Heart left ventricle (tissue), 16 donors: ENCODE data around the gene ECSCR. TPM values are rescaled to one million over a fixed set of nuclear protein-coding genes. Genes with fewer than 3 reads are reported as not detected.

ENCODE experiments used
- ATAC-seq, 4 donors: fragments of 200-7000 bp; cut with Tn5 transposase; one replicate each; pipeline ENCODE4 v1.9.1; 2020 to 2022; ENCODE audit warnings: moderate library complexity in 4 of 4, mild to moderate bottlenecking in 3 of 4, moderate number of reproducible peaks in 1 of 4
- DNase-seq, 5 donors: peaks; one replicate each; pipeline ENCODE4 v3.0.0-alpha.2; 2020
- H3K27ac ChIP-seq, 12 donors: fragments of 200-600 bp; sonication (generic) in 4 of 12; one replicate each; pipeline versions ENCODE4 v1.5.0 to v1.8.0; 2016 to 2022; ENCODE audit warnings: mild to moderate bottlenecking in 2 of 12
- H3K27me3 ChIP-seq, 9 donors: fragments of 200-600 bp; sonication (generic) in 2 of 9; one replicate each; pipeline versions ENCODE4 v1.5.1 to v1.8.0; 2016 to 2022; ENCODE audit warnings: mild to moderate bottlenecking in 3 of 9
- H3K36me3 ChIP-seq, 9 donors: fragments of 200-600 bp; sonication (generic) in 2 of 9; one replicate each; pipeline versions ENCODE4 v1.5.0 to v1.8.0; 2018 to 2022; ENCODE audit warnings: mild to moderate bottlenecking in 2 of 9
- H3K4me1 ChIP-seq, 12 donors: fragments of 200-600 bp; sonication (generic) in 4 of 12; one replicate each; pipeline versions ENCODE4 v1.5.0 to v1.8.0; 2016 to 2022; ENCODE audit warnings: mild to moderate bottlenecking in 3 of 12
- H3K4me3 ChIP-seq, 12 donors: fragments of 200-600 bp; sonication (generic) in 4 of 12; one replicate each; pipeline versions ENCODE4 v1.5.0 to v1.8.0; 2017 to 2022; ENCODE audit warnings: mild to moderate bottlenecking in 9 of 12, moderate library complexity in 4 of 12
- H3K9me3 ChIP-seq, 12 donors: fragments of 200-600 bp; sonication (generic) in 4 of 12; one replicate each; pipeline versions ENCODE4 v1.5.0 to v1.8.0; 2016 to 2022; ENCODE audit warnings: mild to moderate bottlenecking in 1 of 12
- CTCF ChIP-seq, 12 donors: fragments of 200-600 bp; sonication (generic) in 4 of 12; IDR thresholded peaks; one replicate each; pipeline versions ENCODE4 v1.5.0 to v1.8.0; 2018 to 2022; ENCODE audit warnings: antibody characterized with exemption in 12 of 12, mild to moderate bottlenecking in 5 of 12
- POLR2A ChIP-seq, 2 donors: fragments of 450-650 bp; IDR thresholded peaks; one replicate each; pipeline ENCODE4 v1.6.1; 2017; ENCODE audit warnings: antibody characterized with exemption in 2 of 2, mild to moderate bottlenecking in 2 of 2, moderate library complexity in 2 of 2
- WGBS, 4 donors: extraction: QIAGEN DNeasy Blood & Tissue Kit in 2 of 4; methylation state at CpG; one replicate each; pipeline versions ENCODE4 v1.1.5 to v1.1.7; 2013 to 2018; 5-methylcytosine and 5-hydroxymethylcytosine counted together
- intact Hi-C, 10 donors: fragments of 100-400 bp; cut with DNase I; formaldehyde crosslinking; loops; one replicate each; pipeline versions ENCODE4 v1.11.1 to v1.14.2; 2022
- polyA plus RNA-seq, 2 donors: library from polyadenylated mRNA; stranded (reverse); fragments of 200-250 nt; gene quantifications; one replicate each; pipeline ENCODE4 v1.2.3, GENCODE V29; 2013
- total RNA-seq, 9 donors: library from RNA; depleted of rRNA in 2 of 9; stranded (reverse); fragments of >200 nt in 2 of 9; fragmentation: NEBNext Ultra II Directional in 3 of 9; extraction: Animal tissue kit (Norgen Biotek cat#: 25700) in 3 of 9; gene quantifications; one replicate each; pipeline versions ENCODE4 v1.1.0 to v1.2.4, GENCODE V29; 2016 to 2023
- donor health status: ischemic (EF 13 %, LVEDD 7.1; RV severe dilation, severe dysfunction).
- donor health status: healthy with polysubstance abuse.
- donor health status: DM: no; HTN: yes; CAD: no.
- donor health status: DM: no; HTN: no; CAD: no.
- donor health status: ischemic (EF 25% LVEDD 6.9; RV normal size, moderate dysfunction).
- donor health status: ischemic (EF 25% LVEDD 5.7; RV mildly dilated, moderate dysfunction).
- donor health status: healthy.
- donor health status: DM: yes; HTN: yes; CAD: no.
- donor health status: ischemic (EF 35%, LVEDD 5.7; RV mildly dilated, moderate dysfunction).
- donor health status: nonischemic (EF 11% LVEDD 7.7; RV severe dilation, severe dysfunction).
- donor health status: DM: yes; HTN: yes; CAD: no.
- donor health status: PGD.
- donor health status: ischemic (EF 29% LVEDD 5.4; RV normal size, mild dysfunction).
- donor health status: nonischemic (EF 23%, LVEDD 6.1; RV moderate dilation, normal function).

ECSCR gene
- total and polyA plus RNA-seq, 11 donors: 13.4 to 59.3 (median 21.3) TPM

DNA sequence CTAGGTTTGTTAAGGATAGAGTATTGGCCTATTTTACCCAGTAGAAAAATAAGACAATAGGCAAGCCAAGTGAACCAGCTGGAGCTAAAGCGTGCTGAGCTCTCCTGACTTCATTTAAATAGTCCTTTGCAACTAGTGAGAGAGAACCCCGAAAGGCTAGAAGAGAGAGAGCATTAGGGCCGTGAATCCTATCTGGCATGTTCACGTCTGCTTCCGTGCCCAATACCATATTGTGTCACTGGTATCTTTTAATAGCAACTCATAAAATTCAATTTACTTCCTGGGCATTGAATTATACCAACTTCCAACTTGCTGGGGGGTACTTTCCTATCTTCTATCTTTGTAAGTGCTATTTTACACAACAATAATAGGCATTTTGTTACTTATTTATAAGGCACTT, 37.0 kb downstream of the ECSCR start:
- Histone ChIP-seq H3K27me3 (no peaks in the 10 kb centered on the region), H3K9me3 (no peaks in the 10 kb centered on the region), H3K4me3 (no peak overlapping the region), H3K4me1 (peaks cover 0 to 8% (median 0%) of the 10 kb centered on the region in 12 donors), H3K27ac (no peak overlapping the region), H3K36me3 (peaks cover 0 to 91% (median 72%) of the 10 kb centered on the region in 9 donors)
- no peak for TF ChIP-seq CTCF (IDR thresholded peaks at IDR 0.05)
- TF ChIP-seq POLR2A (IDR thresholded peaks at IDR 0.05): no peak
- no peak for ATAC-seq
- 89 to 94% (median 91%) methylated on average over 5 of the region's 5 CpGs for WGBS, 4 donors
- intact Hi-C loops: loop anchor here in 4 of 10 donors (5.0 to 10.0 kb wide), 2 partner anchors 197 to 339 kb away; no protein-coding TSS in a partner anchor
- no peak for DNase-seq

GRCh38 chr5:139422307-139422893, 40.1 kb downstream of the ECSCR start:
- Histone ChIP-seq H3K27me3 (no peaks in the 10 kb centered on the region), H3K4me1 (peaks cover 6 to 39% (median 27%) of the 10 kb centered on the region in 12 donors), H3K4me3 (no peak overlapping the region), H3K9me3 (no peaks in the 10 kb centered on the region), H3K36me3 (peaks cover 0 to 83% (median 70%) of the 10 kb centered on the region in 9 donors), H3K27ac (no peak overlapping the region)
- DNase-seq (no peak), ATAC-seq (peak in 2 of 4 donors; percentile 29 to 40)
- intact Hi-C loops: loop anchor here in 9 of 10 donors (1.0 to 10.0 kb wide), 5 partner anchors 35 to 342 kb away; partner anchors contain the start of gene MZB1 (in 1 of the 9)
- 42 to 47% (median 44%) methylated on average over 5 of the region's 5 CpGs for whole genome bisulfite sequencing, 4 donors
- TF ChIP-seq POLR2A (IDR thresholded peaks at IDR 0.05): no peak
- TF ChIP-seq CTCF (IDR thresholded peaks at IDR 0.05): peak; percentile 67 to 94 (median 82)

DNA sequence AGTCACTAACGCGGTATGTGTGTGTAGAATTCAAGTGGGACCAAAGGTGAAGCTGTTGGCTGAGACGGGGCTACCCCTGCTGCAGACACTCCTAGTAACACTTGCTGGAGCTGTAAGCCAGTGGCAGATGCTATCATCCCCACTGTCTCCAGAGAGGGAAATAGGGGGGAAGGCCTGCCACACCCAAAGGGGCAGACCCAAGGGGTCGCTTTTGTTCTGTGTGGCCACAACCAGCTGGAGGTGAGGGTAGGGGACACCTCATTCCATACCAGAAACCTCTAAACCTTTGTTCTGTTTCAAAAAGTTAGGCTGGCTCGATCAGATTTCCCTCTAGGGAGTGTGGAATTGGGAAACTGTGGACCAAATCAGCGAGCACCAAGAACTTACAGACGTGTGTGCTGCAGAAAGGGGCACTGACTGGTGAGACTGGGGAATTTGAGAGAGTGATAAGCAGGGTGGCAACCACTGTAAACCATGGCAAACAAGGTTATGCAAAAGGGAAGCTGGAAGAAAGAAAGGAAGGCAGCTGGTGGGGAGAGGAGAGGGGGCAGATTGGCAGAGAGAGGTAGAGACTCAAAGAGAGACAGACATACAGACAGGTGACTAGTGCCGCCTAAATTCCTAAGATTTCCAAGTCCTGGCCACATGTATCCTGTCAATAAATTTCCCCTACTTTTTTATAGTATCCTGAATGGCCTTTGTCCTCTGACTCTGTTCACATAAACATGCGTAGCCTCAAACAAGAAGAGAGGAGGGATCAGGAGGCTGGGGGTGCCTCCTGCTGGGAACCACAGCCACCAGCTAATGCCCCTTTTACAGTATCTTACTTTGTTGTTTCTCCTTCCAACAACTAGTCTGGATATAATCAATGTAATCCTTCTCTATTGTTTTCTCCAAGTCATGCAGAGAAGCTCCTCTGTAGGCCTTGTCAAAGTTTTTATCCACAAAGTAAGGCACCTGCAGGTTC, 43.0 kb downstream of the ECSCR start:
- peaks cover 18 to 67% (median 55%) of the 10 kb centered on the region in 12 donors for H3K4me1 ChIP-seq
- TF ChIP-seq POLR2A (IDR thresholded peaks at IDR 0.05) (no peak), CTCF (IDR thresholded peaks at IDR 0.05) (peak in 5 of 12 donors; percentile 8 to 34 (median 9))
- peaks cover 0 to 54% (median 44%) of the 10 kb centered on the region in 9 donors for H3K36me3 ChIP-seq
- no peaks in the 10 kb centered on the region for H3K9me3 ChIP-seq
- ATAC-seq (peak; percentile 1 to 45 (median 36)), DNase-seq (no peak)
- 42 to 50% (median 45%) methylated on average over 9 of the region's 9 CpGs for WGBS, 4 donors
- H3K27me3 ChIP-seq: no peaks in the 10 kb centered on the region
- H3K4me3 ChIP-seq: no peak overlapping the region
- intact Hi-C loops: loop anchor here in 5 of 10 donors (2.0 to 10.0 kb wide), 4 partner anchors 32 to 345 kb away; partner anchors contain the start of gene MZB1 (in 1 of the 5)
- peak overlapping the region; percentile 81 to 96 (median 91) for H3K27ac ChIP-seq
